Breast epithelium (tissue), 4 donors: ENCODE measurements around the gene KCNJ3. TPM values are rescaled to one million over a fixed set of nuclear protein-coding genes. Genes with fewer than 3 reads are reported as not detected.
A peak's percentile ranks its signal among the peaks of the same experiment; 100 is the strongest.

Source experiments
- DNase-seq, 2 donors: peaks; one replicate each; pipeline ENCODE4 v3.0.0-alpha.2; 2019; ENCODE audit warnings: low spot score in 2 of 2
- H3K27ac ChIP-seq, 2 donors: fragments of 200-600 bp; sonication (generic) in 1 of 2; one replicate each; pipeline ENCODE4 v1.5.1; 2016 to 2019; ENCODE audit warnings: mild to moderate bottlenecking in 1 of 2
- H3K27me3 ChIP-seq, 2 donors: fragments of 200-600 bp; sonication (generic) in 1 of 2; one replicate each; pipeline versions ENCODE4 v1.5.1 to v1.6.0; 2017 to 2019; ENCODE audit warnings: control low read depth in 1 of 2, mild to moderate bottlenecking in 1 of 2
- H3K36me3 ChIP-seq: fragments of 200-600 bp; one replicate; pipeline ENCODE4 v1.5.1; 2019
- H3K4me1 ChIP-seq, 2 donors: fragments of 200-600 bp; sonication (generic); one replicate each; pipeline ENCODE4 v1.5.1; 2016 to 2019; ENCODE audit warnings: control low read depth in 1 of 2
- H3K4me3 ChIP-seq, 3 donors: fragments of 200-600 bp; sonication (generic); 1 replicate in 2 of 3; 2 replicates in 1 of 3; pipeline ENCODE4 v1.5.1; 2016 to 2019; ENCODE audit warnings: mild to moderate bottlenecking in 3 of 3, moderate library complexity in 2 of 3
- H3K9me3 ChIP-seq, 2 donors: fragments of 200-600 bp; sonication (generic) in 1 of 2; one replicate each; pipeline ENCODE4 v1.5.1; 2016 to 2019; ENCODE audit warnings: control low read depth in 1 of 2
- CTCF ChIP-seq, 3 donors: fragments of 450-650 bp; IDR thresholded peaks; one replicate each; pipeline ENCODE4 v1.5.1; 2016 to 2017; ENCODE audit warnings: antibody characterized with exemption in 3 of 3, mild to moderate bottlenecking in 3 of 3, moderate library complexity in 3 of 3
- POLR2A ChIP-seq: fragments of 450-650 bp; IDR thresholded peaks from one replicate; pipeline ENCODE4 v1.6.1; 2016; ENCODE audit warnings: antibody characterized with exemption, mild to moderate bottlenecking, moderate library complexity
- POLR2AphosphoS5 ChIP-seq, 3 donors: sonication (generic); formaldehyde crosslinking; IDR thresholded peaks; one replicate each; pipeline ENCODE4 v1.6.1; 2017; ENCODE audit warnings: antibody characterized with exemption in 3 of 3
- intact Hi-C: fragments of 100-400 bp; cut with DNase I; formaldehyde crosslinking; loops from one replicate; pipeline ENCODE4 v1.15.1; 2023; ENCODE audit warnings: low total_unique reads
- total RNA-seq, 3 donors: library from RNA; depleted of rRNA; stranded (reverse); fragments of >200 nt; gene quantifications; one replicate each; pipeline ENCODE4 v1.1.0, GENCODE V29; 2016

Gene KCNJ3
- 1 to 10 TPM in 1 of 3 donors, under 1 TPM in 2; under 0.01 to 1.6 (median under 0.01) TPM for total RNA-seq

GRCh38 chr2:154698296-154698720 lies at the start of gene KCNJ3:
Gene KCNJ3 (plus strand): TSS chr2:154698695. CDS start chr2:154698776, 81 bp downstream.
- Histone ChIP-seq H3K36me3 (no peaks in the 10 kb centered on the region), H3K9me3 (no peaks in the 10 kb centered on the region), H3K27ac (no peak within 1 kb of the TSS), H3K4me1 (no peaks in the 10 kb centered on the region), H3K4me3 (peak within 1 kb of the TSS; percentile 33 to 69 (median 51)), H3K27me3 (peaks cover 0 to 27% of the 10 kb centered on the region in 2 donors)
- TF ChIP-seq POLR2AphosphoS5 (IDR thresholded peaks at IDR 0.05) (no peak), POLR2A (no peak), CTCF (IDR thresholded peaks at IDR 0.05) (no peak)
- DNase-seq: no peak
- intact Hi-C loops: no loop called here

GRCh38 chr2:154655499-154655898 lies 43.0 kb upstream of the KCNJ3 start:
- H3K27me3 ChIP-seq: no peaks in the 10 kb centered on the region
- no peaks in the 10 kb centered on the region for H3K4me1 ChIP-seq
- no peaks in the 10 kb centered on the region for H3K9me3 ChIP-seq
- H3K27ac ChIP-seq: no peak overlapping the region
- H3K36me3 ChIP-seq: no peaks in the 10 kb centered on the region
- intact Hi-C loops: no loop called here
- DNase-seq: no peak
- no peak overlapping the region for H3K4me3 ChIP-seq
- TF ChIP-seq POLR2A: no peak

DNA sequence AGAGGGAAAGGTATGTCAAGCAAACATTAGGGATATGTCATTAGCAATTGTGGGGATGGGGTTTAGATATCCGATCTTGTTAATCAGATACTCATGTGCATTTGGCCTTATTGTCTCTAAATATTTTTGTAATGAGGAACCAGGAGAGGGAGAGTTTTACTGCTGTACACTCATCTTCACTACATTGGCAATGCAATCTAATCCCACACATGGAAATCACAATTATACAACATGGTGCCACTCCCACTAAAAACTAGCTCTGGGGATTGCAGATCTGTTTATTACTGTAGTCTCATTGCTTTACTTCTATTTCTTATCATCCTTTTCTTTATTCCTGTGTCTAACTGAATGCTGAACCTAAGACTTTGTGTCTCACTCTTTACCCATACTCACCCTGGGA lies 39.6 kb upstream of the KCNJ3 start:
- TF ChIP-seq CTCF (IDR thresholded peaks at IDR 0.05) (no peak), POLR2A (no peak), POLR2AphosphoS5 (IDR thresholded peaks at IDR 0.05) (no peak)
- no peak for DNase-seq
- intact Hi-C loops: no loop called here

DNA sequence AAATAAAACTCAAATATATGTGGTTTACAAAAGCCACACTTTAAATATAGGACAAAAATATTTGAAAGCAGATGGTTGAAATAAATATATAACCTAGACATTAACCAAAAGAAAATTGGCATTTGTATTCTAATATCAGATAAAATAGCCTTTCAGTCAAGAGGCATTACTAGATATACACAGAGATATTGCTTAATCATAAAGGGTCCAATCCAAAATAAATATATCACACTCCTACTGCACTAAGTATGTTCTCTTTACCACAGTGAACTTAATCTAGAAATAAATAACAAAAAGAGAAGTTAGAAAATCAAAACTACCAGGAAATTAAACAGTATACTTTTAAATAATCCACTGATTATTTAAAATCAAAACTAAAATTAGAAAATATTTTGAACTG lies 34.2 kb upstream of the KCNJ3 start:
- no peaks in the 10 kb centered on the region for H3K4me1 ChIP-seq
- H3K27me3 ChIP-seq: no peaks in the 10 kb centered on the region
- no peak overlapping the region for H3K4me3 ChIP-seq
- intact Hi-C loops: no loop called here
- TF ChIP-seq POLR2AphosphoS5 (IDR thresholded peaks at IDR 0.05): no peak
- no peak for TF ChIP-seq CTCF (IDR thresholded peaks at IDR 0.05)
- TF ChIP-seq POLR2A: no peak
- H3K9me3 ChIP-seq: no peaks in the 10 kb centered on the region
- DNase-seq: no peak
- H3K27ac ChIP-seq: no peak overlapping the region
- peaks cover 4% of the 10 kb centered on the region for H3K36me3 ChIP-seq

More for the DNA sequence above, 39.6 kb upstream of the KCNJ3 start:
- Histone ChIP-seq H3K4me3 (no peak overlapping the region), H3K9me3 (no peaks in the 10 kb centered on the region), H3K36me3 (no peaks in the 10 kb centered on the region), H3K27me3 (no peaks in the 10 kb centered on the region), H3K27ac (no peak overlapping the region), H3K4me1 (no peaks in the 10 kb centered on the region)

DNA sequence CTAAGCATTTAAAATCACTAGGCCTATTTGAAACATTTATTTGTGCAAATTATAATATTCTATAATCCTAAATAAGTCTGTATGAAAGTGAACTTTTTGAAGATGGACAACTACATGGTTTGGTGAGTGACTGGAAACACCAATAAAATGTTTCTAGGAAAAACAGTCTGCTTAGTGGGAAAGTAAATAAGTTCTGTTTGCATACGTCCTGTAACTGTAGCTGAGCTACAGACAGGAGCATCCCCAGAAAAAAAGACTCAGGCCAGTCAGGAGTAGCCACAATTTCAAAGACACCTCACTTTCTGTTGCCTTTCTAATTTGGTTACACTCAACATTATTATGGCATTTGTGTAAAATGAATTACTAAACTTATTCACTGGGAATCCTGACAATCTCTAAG lies 28.4 kb upstream of the KCNJ3 start:
- H3K36me3 ChIP-seq: no peaks in the 10 kb centered on the region
- H3K27me3 ChIP-seq: no peaks in the 10 kb centered on the region
- intact Hi-C loops: no loop called here
- H3K9me3 ChIP-seq: no peaks in the 10 kb centered on the region
- no peak overlapping the region for H3K27ac ChIP-seq
- DNase-seq: no peak
- no peak overlapping the region for H3K4me3 ChIP-seq
- TF ChIP-seq POLR2A (no peak), POLR2AphosphoS5 (IDR thresholded peaks at IDR 0.05) (no peak), CTCF (IDR thresholded peaks at IDR 0.05) (no peak)
- H3K4me1 ChIP-seq: no peaks in the 10 kb centered on the region

DNA sequence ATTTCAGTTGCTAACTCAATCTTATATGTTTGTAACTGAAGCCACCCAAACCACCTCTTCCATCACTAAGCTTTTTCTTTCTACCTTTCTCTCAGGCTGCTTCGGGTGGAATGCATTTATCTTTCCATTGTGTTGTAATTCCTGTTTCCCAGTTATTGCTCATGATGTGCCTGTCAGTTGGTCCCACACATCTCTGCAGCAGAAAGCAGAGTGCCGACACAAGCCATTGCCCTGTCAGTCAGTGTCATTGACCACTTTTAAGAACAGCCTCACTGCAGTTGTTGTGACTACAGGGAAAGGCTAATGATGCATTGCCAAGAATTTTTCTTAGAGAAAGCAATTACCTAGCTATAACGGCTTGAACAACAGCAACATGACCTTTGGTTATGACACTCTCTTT lies 24.8 kb upstream of the KCNJ3 start:
- no peak for DNase-seq
- Histone ChIP-seq H3K36me3 (no peaks in the 10 kb centered on the region), H3K9me3 (no peaks in the 10 kb centered on the region), H3K4me1 (no peaks in the 10 kb centered on the region), H3K27ac (no peak overlapping the region), H3K4me3 (no peak overlapping the region), H3K27me3 (no peaks in the 10 kb centered on the region)
- TF ChIP-seq POLR2AphosphoS5 (IDR thresholded peaks at IDR 0.05) (no peak), CTCF (IDR thresholded peaks at IDR 0.05) (no peak), POLR2A (no peak)
- intact Hi-C loops: no loop called here
